HG02885 (cell line): Measurements from ENCODE around the gene TMUB2.

Experiments
- ATAC-seq: cut with Tn5 transposase; IDR thresholded peaks from one replicate; pipeline ENCODE4 v1.9.1; 2021; ENCODE audit warnings: mild to moderate bottlenecking; ENCODE audit not compliant: unreplicated experiment, poor library complexity

The TMUB2 gene

GRCh38 chr17:44176257-44176656 is 10.5 kb upstream of the TMUB2 start:
- ATAC-seq = no peak

- ATAC-seq = no peak
Observed at GRCh38 chr17:44176671-44177501, 9.9 kb upstream of the TMUB2 start.

GRCh38 chr17:44177640-44178039 is 9.1 kb upstream of the TMUB2 start:
- no peak for ATAC-seq

- ATAC-seq = no peak
Observed at GRCh38 chr17:44178133-44178532, 8.6 kb upstream of the TMUB2 start.

- ATAC-seq = no peak
Observed at GRCh38 chr17:44183024-44183423, 3.7 kb upstream of the TMUB2 start.

- no peak for ATAC-seq
Observed at GRCh38 chr17:44184212-44184810, 2.5 kb upstream of the TMUB2 start.

- ATAC-seq = peak; percentile 39
Observed at GRCh38 chr17:44187131-44187899, 543 bp downstream of the TMUB2 start.

GRCh38 chr17:44188576-44189403 is 2.0 kb downstream of the TMUB2 start:
- no peak for ATAC-seq

GRCh38 chr17:44190481-44190880 is 3.7 kb downstream of the TMUB2 start:
- ATAC-seq = no peak

- no peak for ATAC-seq
Observed at GRCh38 chr17:44191369-44191768, 4.6 kb downstream of the TMUB2 start.

- ATAC-seq = no peak
Observed at GRCh38 chr17:44191941-44192496, 5.2 kb downstream of the TMUB2 start.

GRCh38 chr17:44192750-44193149 is 6.0 kb downstream of the TMUB2 start:
- ATAC-seq = no peak

GRCh38 chr17:44193326-44194084 is 6.7 kb downstream of the TMUB2 start:
- no peak for ATAC-seq

- no peak for ATAC-seq
Observed at GRCh38 chr17:44197107-44197506, 10.3 kb downstream of the TMUB2 start.

- no peak for ATAC-seq
Observed at GRCh38 chr17:44197980-44198720, 11.4 kb downstream of the TMUB2 start.

- peak; percentile 26 for ATAC-seq
Observed at GRCh38 chr17:44198721-44199552, 12.2 kb downstream of the TMUB2 start.

GRCh38 chr17:44199553-44200477 is 13.0 kb downstream of the TMUB2 start, which contains the start of gene ATXN7L3:
Gene ATXN7L3, minus strand, starts transcription at chr17:44199884. Its CDS starts 1,814 bp downstream, at chr17:44198070.
- ATAC-seq = peak; percentile 76
